Vagina (tissue), 2 donors: ENCODE measurements around the gene PLEKHA6. TPM values are rescaled to one million over a fixed set of nuclear protein-coding genes. Genes with fewer than 3 reads are reported as not detected.

Experiments used
- DNase-seq, 2 donors: peaks; one replicate each; pipeline ENCODE4 v3.0.0-alpha.2; 2017; ENCODE audit errors: extremely low spot score in 2 of 2
- H3K27ac ChIP-seq: fragments of 200-600 bp; sonication (generic); one replicate; pipeline ENCODE4 v1.5.1; 2019
- H3K27me3 ChIP-seq: fragments of 200-600 bp; sonication (generic); one replicate; pipeline ENCODE4 v1.5.1; 2019
- H3K36me3 ChIP-seq, 2 donors: fragments of 200-600 bp; sonication (generic); one replicate each; pipeline ENCODE4 v1.5.1; 2017 to 2019
- H3K4me1 ChIP-seq: fragments of 200-600 bp; sonication (generic); one replicate; pipeline ENCODE4 v1.5.1; 2019
- H3K4me3 ChIP-seq, 2 donors: fragments of 200-600 bp; sonication (generic); 1 replicate in 1 of 2; 2 replicates in 1 of 2; pipeline ENCODE4 v1.5.1; 2016 to 2019
- H3K9me3 ChIP-seq: fragments of 200-600 bp; sonication (generic); one replicate; pipeline ENCODE4 v1.5.1; 2019
- CTCF ChIP-seq, 3 experiments: fragments of 450-650 bp in 2 of 3; fragments of 200-600 bp in 1 of 3; sonication (generic) in 1 of 3; IDR thresholded peaks; one replicate each; pipeline ENCODE4 v1.5.1; 2017 to 2019; ENCODE audit warnings: antibody characterized with exemption in 3 of 3, mild to moderate bottlenecking in 2 of 3, moderate library complexity in 2 of 3
- POLR2A ChIP-seq, 2 donors: fragments of 450-650 bp; IDR thresholded peaks; one replicate each; pipeline ENCODE4 v1.6.1; 2017; ENCODE audit warnings: antibody characterized with exemption in 2 of 2, mild to moderate bottlenecking in 2 of 2, moderate library complexity in 2 of 2
- POLR2AphosphoS5 ChIP-seq, 2 donors: sonication (generic); formaldehyde crosslinking; IDR thresholded peaks; one replicate each; pipeline ENCODE4 v1.9.0; 2017; ENCODE audit warnings: antibody characterized with exemption in 2 of 2, mild to moderate bottlenecking in 2 of 2, low read depth in 1 of 2; ENCODE audit not compliant: insufficient read depth in 1 of 2
- intact Hi-C: fragments of 100-400 bp; cut with DNase I; formaldehyde crosslinking; loops from one replicate; pipeline ENCODE4 v1.15.1; 2023
- total RNA-seq: library from RNA; depleted of rRNA; stranded (reverse); fragments of >200 nt; gene quantifications from one replicate; pipeline ENCODE4 v1.2.3, GENCODE V29; 2016

PLEKHA6 gene
- total RNA-seq, 1 donor from 2014 or later, result 15.0 TPM

GRCh38 chr1:204282761-204283221, 76.9 kb downstream of the PLEKHA6 start:
- Histone ChIP-seq H3K4me1 (peaks cover 36% of the 10 kb centered on the region), H3K27ac (no peak overlapping the region)
- intact Hi-C loops, result no loop called here

GRCh38 chr1:204280099-204280961, 79.4 kb downstream of the PLEKHA6 start:
- Histone ChIP-seq H3K9me3 (no peaks in the 10 kb centered on the region), H3K36me3 (no peaks in the 10 kb centered on the region), H3K27me3 (no peaks in the 10 kb centered on the region), H3K27ac (no peak overlapping the region), H3K4me3 (no peak overlapping the region), H3K4me1 (peaks cover 22% of the 10 kb centered on the region)
- TF ChIP-seq POLR2A (IDR thresholded peaks at IDR 0.05) (no peak), CTCF (IDR thresholded peaks at IDR 0.05) (no peak), POLR2AphosphoS5 (IDR thresholded peaks at IDR 0.05; ENCODE audit: insufficient read depth in 1 of 2, low read depth in 1 of 2) (no peak)
- no peak for DNase-seq
- intact Hi-C loops, result no loop called here

More at GRCh38 chr1:204282761-204283221, 76.9 kb downstream of the PLEKHA6 start:
- no peak overlapping the region for H3K4me3 ChIP-seq
- H3K27me3 ChIP-seq, result no peaks in the 10 kb centered on the region
- H3K36me3 ChIP-seq, result no peaks in the 10 kb centered on the region
- no peak for DNase-seq
- H3K9me3 ChIP-seq, result no peaks in the 10 kb centered on the region
- TF ChIP-seq POLR2A (IDR thresholded peaks at IDR 0.05) (no peak), POLR2AphosphoS5 (IDR thresholded peaks at IDR 0.05; ENCODE audit: insufficient read depth in 1 of 2, low read depth in 1 of 2) (no peak), CTCF (IDR thresholded peaks at IDR 0.05) (no peak)

- no peaks in the 10 kb centered on the region for H3K27me3 ChIP-seq
- peaks cover 22% of the 10 kb centered on the region for H3K4me1 ChIP-seq
- TF ChIP-seq POLR2AphosphoS5 (IDR thresholded peaks at IDR 0.05; ENCODE audit: insufficient read depth in 1 of 2, low read depth in 1 of 2), result no peak
- no peak for TF ChIP-seq CTCF (IDR thresholded peaks at IDR 0.05)
- no peak for TF ChIP-seq POLR2A (IDR thresholded peaks at IDR 0.05)
- H3K27ac ChIP-seq, result no peak overlapping the region
- intact Hi-C loops, result no loop called here
- DNase-seq, result no peak
- H3K4me3 ChIP-seq, result no peak overlapping the region
- H3K9me3 ChIP-seq, result no peaks in the 10 kb centered on the region
- no peaks in the 10 kb centered on the region for H3K36me3 ChIP-seq
These were observed 80.8 kb downstream of the PLEKHA6 start for GRCh38 chr1:204278958-204279357.

- Histone ChIP-seq H3K4me3 (no peak overlapping the region), H3K36me3 (no peaks in the 10 kb centered on the region), H3K9me3 (no peaks in the 10 kb centered on the region), H3K27me3 (no peaks in the 10 kb centered on the region), H3K27ac (no peak overlapping the region), H3K4me1 (peaks cover 22% of the 10 kb centered on the region)
- TF ChIP-seq POLR2AphosphoS5 (IDR thresholded peaks at IDR 0.05; ENCODE audit: insufficient read depth in 1 of 2, low read depth in 1 of 2), result no peak
- TF ChIP-seq CTCF (IDR thresholded peaks at IDR 0.05), result no peak
- no peak for TF ChIP-seq POLR2A (IDR thresholded peaks at IDR 0.05)
- intact Hi-C loops, result no loop called here
- DNase-seq, result no peak
These were observed 81.5 kb downstream of the PLEKHA6 start for GRCh38 chr1:204278251-204278650.
